ENCODE results near the gene CAB39L. TPM values are rescaled to one million over a fixed set of nuclear protein-coding genes. Genes with fewer than 3 reads are reported as not detected.

Gene CAB39L
- total and polyA plus RNA-seq, 2 of the 4 experiments (the other 2 are of a cell fraction), result 8.5 to 16.7 TPM

DNA sequence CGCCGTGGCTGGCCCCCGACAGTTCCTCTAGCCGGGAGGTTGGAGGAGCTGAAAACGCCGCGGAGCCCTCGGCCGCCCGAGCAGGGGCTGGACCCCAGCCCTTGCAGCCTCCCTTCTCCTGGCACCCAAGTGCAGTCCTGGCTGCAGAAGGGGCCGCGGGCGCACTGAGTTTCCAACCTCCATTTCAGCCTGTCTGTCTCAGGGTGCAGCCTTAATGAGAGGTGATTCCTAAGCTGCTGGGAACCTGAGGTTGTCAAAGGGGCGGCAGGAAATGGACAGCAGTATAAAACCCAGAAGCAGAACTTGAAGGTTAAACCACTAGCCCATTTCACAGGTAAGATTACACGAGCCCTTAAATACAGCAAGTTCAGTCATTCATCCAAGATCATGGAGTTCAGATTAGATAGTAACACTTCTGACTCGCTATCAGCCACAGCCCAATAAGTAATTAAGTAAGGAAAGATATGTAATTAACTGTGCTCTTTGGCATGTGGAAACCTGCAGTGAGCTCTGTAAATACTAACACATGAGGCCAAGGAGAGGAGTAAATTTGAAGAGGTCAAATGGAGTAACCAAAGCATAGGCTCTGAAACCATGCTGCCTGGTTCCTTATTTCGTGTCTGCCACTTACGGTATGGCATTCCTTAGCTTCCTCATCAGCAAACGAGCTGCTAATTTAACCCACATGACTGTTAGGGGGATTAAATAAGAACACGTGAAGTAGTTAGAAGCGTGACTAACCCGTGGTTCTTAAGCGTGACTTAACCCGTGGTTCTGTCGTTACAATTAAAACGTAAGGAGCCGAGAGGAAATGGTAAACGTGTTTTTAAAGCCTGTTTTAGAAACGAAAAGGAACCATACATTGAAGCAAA lies 896 bp upstream of the CAB39L start:
- Histone ChIP-seq H3K9ac (ENCODE audit: low read depth, low read length) (peak overlapping the region; percentile 86), H2BK5ac (ENCODE audit: low read depth, low read length, poor library complexity, severe bottlenecking) (peak overlapping the region; percentile 99), H4K8ac (ENCODE audit: low read depth in 2 of 2, low read length in 2 of 2) (peak overlapping the region; percentile 46 to 81), H3K27me3 (ENCODE audit: control insufficient read depth, insufficient read depth, low read length) (no peaks in the 10 kb centered on the region), H3K9me1 (ENCODE audit: insufficient read depth, low read length) (no peaks in the 10 kb centered on the region), H3K36me3 (ENCODE audit: control insufficient read depth, insufficient read depth, low read length) (peaks cover 2% of the 10 kb centered on the region; the same call in 1 of the 2 replicates), H3K27ac (ENCODE audit: insufficient read depth, low read length) (peak overlapping the region; percentile 93), H4K91ac (ENCODE audit: insufficient read depth, low read depth, low read length) (peak overlapping the region; percentile 78), H3K4me1 (ENCODE audit: control insufficient read depth, insufficient read depth, low read length) (no peaks in the 10 kb centered on the region), H3K79me1 (ENCODE audit: low read depth in 1 of 2, low read length in 2 of 2) (peaks cover 19 to 47% of the 10 kb centered on the region in 2 experiments), H2BK20ac (ENCODE audit: low read depth, low read length) (peak overlapping the region; percentile 43; the same call in 1 of the 2 replicates), H3K4ac (ENCODE audit: low read depth, low read length) (peak overlapping the region; percentile 88), H4K5ac (ENCODE audit: low read depth, low read length) (peak overlapping the region; percentile 50; the same call in 1 of the 2 replicates), H2AK9ac (replicated peaks; ENCODE audit: low read depth, low read length, poor library complexity) (peak overlapping the region; percentile 75), H4K20me1 (ENCODE audit: insufficient read depth, low read length) (no peaks in the 10 kb centered on the region), H2AK5ac (ENCODE audit: low read depth, low read length) (peak overlapping the region; percentile 21), H3K9me3 (ENCODE audit: control insufficient read depth, insufficient read depth, low read length) (no peaks in the 10 kb centered on the region), H3K56ac (ENCODE audit: extremely low read depth, insufficient read depth, low read length) (peak overlapping the region; percentile 93), H2AFZ (replicated peaks; ENCODE audit: low read length, poor library complexity) (peak overlapping the region; percentile 95), H3K23ac (ENCODE audit: low read depth, low read length) (peak overlapping the region; percentile 98), H3K4me3 (ENCODE audit: insufficient read depth, low read depth, low read length) (peak overlapping the region; percentile 66), H3K18ac (ENCODE audit: low read depth, low read length) (peak overlapping the region; percentile 66), H2BK15ac (ENCODE audit: low read depth, low read length) (peak overlapping the region; percentile 65; the same call in 2 of the 3 replicates), H3K14ac (replicated peaks; ENCODE audit: low read depth, low read length) (peak overlapping the region; percentile 44), H3K4me2 (ENCODE audit: low read depth, low read length) (peak overlapping the region; percentile 89), H2BK120ac (ENCODE audit: low read depth, low read length) (peak overlapping the region; percentile 70)
- in situ Hi-C loops (cut with MboI; ENCODE audit: low sequenced_read_pairs) (loop anchor here (5.0 kb wide), 1 partner anchor 137 kb away; no protein-coding TSS in a partner anchor), dilution Hi-C loops (cut with HindIII; ENCODE audit: low sequenced_read_pairs, unreplicated experiment) (no loop called here), intact Hi-C loops (cut with micrococcal nuclease) (loop anchor here (1.0 to 2.0 kb wide), 4 partner anchors 56 to 163 kb away; no protein-coding TSS in a partner anchor)
- CTCF ChIA-PET, result interaction anchor here (0.5 to 0.6 kb wide), 2 partner anchors 9 to 150 kb away, joined by 3 to 5 read pairs; no protein-coding TSS in a partner anchor
- POLR2A ChIA-PET (ENCODE audit: unreplicated experiment), result interaction anchor here (0.6 kb wide), 1 partner anchor 52 kb away, joined by 3 read pairs; no protein-coding TSS in a partner anchor
- 0% methylated on average over 2 of the region's 29 CpGs; no CpG with 5 or more reads in 1 of the 2 experiments for WGBS, 2 experiments (ENCODE audit: extremely low coverage in 2 of 2, insufficient read length in 1 of 2)
- DNase-seq (peak; percentile 68), ATAC-seq (ENCODE audit: low read depth) (peak; percentile 9)
- BruUV-seq (replicated peaks), result TSS peak; percentile 47
- TF ChIP-seq, protein P1, sequence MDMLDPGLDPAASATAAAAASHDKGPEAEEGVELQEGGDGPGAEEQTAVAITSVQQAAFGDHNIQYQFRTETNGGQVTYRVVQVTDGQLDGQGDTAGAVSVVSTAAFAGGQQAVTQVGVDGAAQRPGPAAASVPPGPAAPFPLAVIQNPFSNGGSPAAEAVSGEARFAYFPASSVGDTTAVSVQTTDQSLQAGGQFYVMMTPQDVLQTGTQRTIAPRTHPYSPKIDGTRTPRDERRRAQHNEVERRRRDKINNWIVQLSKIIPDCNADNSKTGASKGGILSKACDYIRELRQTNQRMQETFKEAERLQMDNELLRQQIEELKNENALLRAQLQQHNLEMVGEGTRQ (IDR thresholded peaks at IDR 0.05; ENCODE audit: low read depth, low read length), result 0 out of 2 replicates have a peak, but pooled peaks have one; percentile 6
- peak; percentile 90 for TF ChIP-seq BHLHE40 (IDR thresholded peaks at IDR 0.05; ENCODE audit: low read depth, low read length)
- TF ChIP-seq RAD21 (IDR thresholded peaks at IDR 0.05; ENCODE audit: low read length), result no peak
